GM20000 (cell line): ENCODE measurements around the gene BAHCC1.

Experiments
- DNase-seq: peaks from one replicate; pipeline ENCODE4 v3.0.0; 2012; ENCODE audit warnings: low spot score
- CTCF ChIP-seq: IDR thresholded peaks from 2 replicates; pipeline ENCODE4 v1.5.1; 2012; ENCODE audit warnings: mild to moderate bottlenecking, control low read depth; ENCODE audit errors: extremely low read depth, missing control alignments

Gene BAHCC1

GRCh38 chr17:81452551-81452950, 57.3 kb downstream of the BAHCC1 start:
- TF ChIP-seq CTCF = no peak
- DNase-seq = no peak

GRCh38 chr17:81453076-81453475, 57.8 kb downstream of the BAHCC1 start:
- no peak for TF ChIP-seq CTCF
- DNase-seq = no peak

GRCh38 chr17:81453712-81454111, 58.5 kb downstream of the BAHCC1 start:
- no peak for TF ChIP-seq CTCF
- no peak for DNase-seq

- no peak for TF ChIP-seq CTCF
These were observed 59.2 kb downstream of the BAHCC1 start for GRCh38 chr17:81454473-81454872.

GRCh38 chr17:81455387-81455786, 60.1 kb downstream of the BAHCC1 start:
- DNase-seq = no peak
- TF ChIP-seq CTCF = no peak

More at GRCh38 chr17:81454473-81454872, 59.2 kb downstream of the BAHCC1 start:
- DNase-seq = no peak

GRCh38 chr17:81456091-81456490, 60.8 kb downstream of the BAHCC1 start:
- no peak for TF ChIP-seq CTCF

GRCh38 chr17:81456798-81457197, 61.5 kb downstream of the BAHCC1 start:
- no peak for DNase-seq
- no peak for TF ChIP-seq CTCF

More at GRCh38 chr17:81456091-81456490, 60.8 kb downstream of the BAHCC1 start:
- no peak for DNase-seq
